Bronchial epithelial cell (primary cell): ENCODE results near the gene ABCD2. TPM values are rescaled to one million over a fixed set of nuclear protein-coding genes. Genes with fewer than 3 reads are reported as not detected.
A peak's percentile ranks its signal among the peaks of the same experiment; 100 is the strongest.
"Not testable (repeated sequence)": the region's sequence is repeated elsewhere in the genome, so short reads cannot be mapped to it uniquely, and the experiment has no call there.

Experiments used
- DNase-seq: peaks from one replicate; pipeline ENCODE4 v3.0.0-alpha.2; 2010; ENCODE audit warnings: low read depth
- FAIRE-seq: peaks from 2 replicates; lab custom pipeline; 2011; peaks lifted over from hg19 to GRCh38; lab: Jason Lieb, UNC
- H3K27me3 ChIP-seq: 2 replicates; pipeline ENCODE4 v1.5.1; 2011; ENCODE audit warnings: low read length; ENCODE audit not compliant: control insufficient read depth, insufficient read depth
- H3K36me3 ChIP-seq: 2 replicates; pipeline ENCODE4 v1.5.1; 2011; ENCODE audit warnings: low read length; ENCODE audit not compliant: control insufficient read depth, insufficient read depth
- H3K4me3 ChIP-seq: 2 replicates; pipeline ENCODE4 v1.5.1; 2011; ENCODE audit warnings: mild to moderate bottlenecking, low read depth, low read length, control low read depth
- CTCF ChIP-seq: IDR thresholded peaks from 2 replicates; pipeline ENCODE4 v1.5.1; 2011; ENCODE audit warnings: mild to moderate bottlenecking, moderate library complexity, low read length, control low read depth, inconsistent platforms; ENCODE audit not compliant: insufficient read depth, severe bottlenecking
- total RNA-seq: library from RNA; depleted of rRNA; stranded (reverse); fragments of >200 nt; gene quantifications from 2 replicates; pipeline ENCODE4 v1.2.1, GENCODE V29; 2014

ABCD2 gene
- total RNA-seq, 1 donor from 2014 or later = not detected

GRCh38 chr12:39605501-39605900 lies 14.1 kb downstream of the ABCD2 start:
- TF ChIP-seq CTCF = no peak
- no peaks in the 10 kb centered on the region for H3K36me3 ChIP-seq
- no peaks in the 10 kb centered on the region for H3K27me3 ChIP-seq
- no peak overlapping the region for H3K4me3 ChIP-seq
- peak; percentile 86 for DNase-seq
- no peak for FAIRE-seq

GRCh38 chr12:39603065-39603464 lies 16.5 kb downstream of the ABCD2 start:
- Histone ChIP-seq H3K27me3 (no peaks in the 10 kb centered on the region), H3K36me3 (no peaks in the 10 kb centered on the region), H3K4me3 (no peak overlapping the region)
- no peak for TF ChIP-seq CTCF
- DNase-seq (no peak), FAIRE-seq (no peak)

- not testable (repeated sequence) for H3K4me3 ChIP-seq, H3K36me3 ChIP-seq, H3K27me3 ChIP-seq, FAIRE-seq, DNase-seq
Observed at GRCh38 chr12:39601951-39602350, 17.7 kb downstream of the ABCD2 start.

- TF ChIP-seq CTCF = no peak
- no peak for FAIRE-seq
- H3K27me3 ChIP-seq = no peaks in the 10 kb centered on the region
- no peak for DNase-seq
- H3K36me3 ChIP-seq = no peaks in the 10 kb centered on the region
- no peak overlapping the region for H3K4me3 ChIP-seq
Observed at GRCh38 chr12:39595928-39596327, 23.7 kb downstream of the ABCD2 start.

GRCh38 chr12:39592295-39592694 lies 27.3 kb downstream of the ABCD2 start:
- Histone ChIP-seq H3K36me3 (no peaks in the 10 kb centered on the region), H3K4me3 (no peak overlapping the region), H3K27me3 (no peaks in the 10 kb centered on the region)
- no peak for TF ChIP-seq CTCF
- DNase-seq = no peak
- FAIRE-seq = no peak

- H3K27me3 ChIP-seq = no peaks in the 10 kb centered on the region
Observed at GRCh38 chr12:39588348-39588747, 31.3 kb downstream of the ABCD2 start.

More at GRCh38 chr12:39588348-39588747, 31.3 kb downstream of the ABCD2 start:
- no peak for FAIRE-seq
- Histone ChIP-seq H3K36me3 (no peaks in the 10 kb centered on the region), H3K4me3 (no peak overlapping the region)
- no peak for DNase-seq
- TF ChIP-seq CTCF = no peak
